Measurements from ENCODE around the gene LMBRD2.

Gene LMBRD2

GRCh38 chr5:36099748-36100147 is 51.9 kb downstream of the LMBRD2 start:
- no peak for DNase-seq

DNA sequence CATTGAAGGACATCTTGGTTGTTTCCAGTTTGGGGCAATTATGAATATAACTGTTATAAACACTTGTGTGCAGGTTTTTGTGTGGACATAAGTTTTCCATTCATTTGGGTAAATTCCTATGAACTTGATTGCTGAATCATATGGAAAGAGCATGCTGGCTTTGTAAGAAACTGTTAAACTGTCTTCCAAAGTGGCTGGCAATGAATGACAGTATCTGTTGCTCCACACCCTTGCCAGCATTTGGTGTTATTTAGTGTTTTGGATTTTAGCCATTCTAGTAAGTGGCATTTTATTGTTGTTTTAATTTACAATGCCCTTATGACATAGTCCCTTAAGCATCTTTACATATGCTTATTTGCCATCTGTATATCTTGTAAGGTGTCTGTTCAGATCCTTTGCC is 55.2 kb downstream of the LMBRD2 start:
- no peak for DNase-seq

DNA sequence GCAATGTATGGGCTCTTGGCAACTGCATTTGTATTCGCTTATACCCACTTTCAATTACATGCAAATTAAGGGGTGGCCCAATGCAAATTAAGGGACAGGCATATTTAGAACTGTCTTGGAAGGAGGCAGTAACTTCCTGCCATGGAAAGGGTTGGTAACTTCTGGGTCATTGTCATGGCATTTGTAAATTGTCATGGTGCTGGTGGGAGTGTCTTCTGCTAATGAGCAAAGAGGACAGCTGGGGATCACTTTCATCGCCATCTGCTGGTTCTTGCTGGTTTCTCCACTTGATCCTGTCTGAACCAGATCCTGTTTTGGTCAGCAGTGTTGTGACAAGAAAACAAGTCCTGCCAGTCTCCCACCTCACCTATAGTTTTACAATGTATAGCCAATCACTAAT is 61.7 kb downstream of the LMBRD2 start:
- no peak for DNase-seq

DNA sequence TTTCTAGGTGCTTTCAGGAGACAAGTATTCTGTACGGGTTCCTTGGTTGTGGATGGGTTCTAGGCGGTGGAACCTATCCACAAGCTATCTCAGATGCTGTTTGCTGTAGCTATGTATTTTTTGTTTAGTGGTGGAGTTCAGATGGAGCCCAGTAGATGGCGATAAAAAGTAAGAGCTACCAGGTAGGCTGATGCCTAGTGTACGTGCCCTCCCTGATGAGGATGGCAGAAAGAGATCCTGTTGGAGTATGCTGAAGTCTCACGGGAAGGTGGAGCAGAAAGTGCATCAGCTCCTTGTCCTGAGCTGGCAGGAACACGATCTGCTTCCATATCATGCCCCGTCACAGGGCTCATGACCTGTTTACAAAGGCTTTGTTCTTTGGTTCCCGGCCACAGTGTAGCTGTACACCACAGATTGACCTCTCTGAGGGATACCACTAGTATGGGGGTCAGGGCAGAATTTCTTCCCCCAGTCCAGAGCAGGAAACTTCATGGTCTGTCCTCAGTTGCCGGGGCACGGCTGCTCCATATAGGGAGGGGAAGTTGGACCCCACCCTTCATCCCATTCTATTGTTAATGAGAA is 72.4 kb downstream of the LMBRD2 start:
- DNase-seq = no peak

DNA sequence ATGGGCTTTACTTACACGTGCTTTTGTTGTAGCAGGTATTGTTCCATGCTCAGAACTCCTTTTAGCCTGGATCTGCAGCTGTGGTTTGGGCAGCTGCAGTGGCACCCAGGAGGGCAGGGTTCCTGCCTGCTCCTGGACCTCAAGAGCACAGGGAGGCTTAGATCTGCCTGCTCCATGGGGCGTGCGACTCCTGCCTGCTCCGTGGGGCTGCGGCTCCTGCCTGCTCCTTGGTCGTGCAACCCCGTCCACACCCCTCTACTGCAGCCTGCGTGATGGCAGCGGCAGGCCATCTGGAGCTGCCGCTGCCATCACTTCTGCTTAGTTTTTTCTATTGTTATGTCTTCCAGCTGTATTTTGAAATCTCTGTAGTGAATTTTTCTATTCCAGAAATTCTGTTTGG is 73.3 kb downstream of the LMBRD2 start:
- no peak for DNase-seq

DNA sequence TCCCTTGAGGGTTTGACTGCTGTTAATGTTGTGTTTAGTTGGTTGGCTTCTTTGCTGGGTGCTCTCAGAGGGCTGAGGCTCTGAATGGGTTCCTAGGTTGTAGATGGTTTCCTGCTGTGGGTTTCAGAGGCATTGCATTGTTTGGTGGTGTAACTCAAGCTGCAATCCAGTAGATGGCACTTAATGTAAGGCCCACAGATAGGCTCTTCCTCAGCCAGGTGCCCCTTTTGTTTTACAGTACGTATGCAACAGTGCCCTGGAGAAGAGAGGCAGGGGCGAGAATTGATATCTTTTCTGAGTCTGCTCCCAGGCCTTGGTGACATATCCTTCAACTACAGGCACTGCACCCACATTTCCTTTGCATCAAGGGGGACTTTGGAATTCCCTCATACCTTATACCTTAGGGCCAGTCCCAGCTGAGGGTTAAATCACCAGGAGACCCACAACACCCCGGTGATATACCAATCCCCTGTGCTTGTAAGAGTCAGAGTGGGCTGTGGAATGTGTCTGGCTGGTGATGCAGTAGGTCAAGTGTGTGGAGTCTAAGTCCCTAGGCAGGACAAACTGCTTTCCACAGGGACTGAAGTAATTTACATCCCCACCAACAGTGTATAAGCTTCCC is 78.0 kb downstream of the LMBRD2 start:
- no peak for DNase-seq

DNA sequence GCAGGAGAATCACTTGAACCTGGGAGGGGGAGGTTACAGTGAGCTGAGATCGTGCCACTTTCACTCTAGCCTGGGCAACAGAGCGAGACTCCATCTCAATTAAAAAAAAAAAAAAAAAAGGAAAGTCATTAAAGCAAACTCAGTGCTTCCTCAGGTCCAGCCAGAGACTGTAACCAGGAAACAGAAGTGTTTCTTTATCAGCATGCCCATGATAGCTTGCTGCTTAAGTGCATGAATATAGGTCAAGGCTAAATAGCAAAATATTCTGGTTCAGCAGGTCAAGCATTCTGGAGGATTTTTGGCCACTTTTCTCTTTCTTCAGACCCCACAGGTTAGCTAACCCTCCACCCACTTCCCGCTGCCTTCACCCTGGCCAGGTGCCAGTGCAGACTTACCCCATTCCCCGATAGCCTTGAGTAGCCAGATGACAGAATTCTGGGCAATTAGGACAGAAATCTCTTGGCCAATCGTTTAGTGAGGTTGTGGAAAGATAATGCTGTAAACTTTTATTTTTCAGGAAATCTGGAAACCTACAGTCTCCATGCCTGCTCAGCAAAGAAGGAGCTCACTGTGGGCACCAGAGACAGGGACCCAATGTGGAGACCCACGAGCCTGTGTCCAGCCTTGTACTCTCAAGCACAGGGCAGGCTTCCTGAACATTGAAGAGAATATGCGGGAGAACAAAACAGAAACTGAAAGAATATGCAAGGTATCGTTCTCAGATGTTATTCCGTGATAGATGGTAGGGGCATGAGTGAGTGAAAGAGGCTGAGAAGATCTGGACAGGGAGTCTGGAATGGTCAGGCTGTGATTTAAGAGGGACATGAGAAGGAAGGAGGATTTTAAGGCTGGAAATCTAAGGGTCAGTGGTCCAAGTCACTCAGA is 80.8 kb downstream of the LMBRD2 start:
- no peak for DNase-seq

- no peak for DNase-seq
Observed at GRCh38 chr5:36068751-36069281, 82.9 kb downstream of the LMBRD2 start.

- DNase-seq = no peak
Observed at GRCh38 chr5:36066540-36067210, 85.0 kb downstream of the LMBRD2 start, which contains the start of gene UGT3A2. UGT3A2 (minus strand) TSS chr5:36066882; CDS start chr5:36066789, 93 bp downstream.

GRCh38 chr5:36066001-36066539 is 85.6 kb downstream of the LMBRD2 start:
- no peak for DNase-seq

GRCh38 chr5:36060420-36060887 is 91.2 kb downstream of the LMBRD2 start:
- no peak for DNase-seq

DNA sequence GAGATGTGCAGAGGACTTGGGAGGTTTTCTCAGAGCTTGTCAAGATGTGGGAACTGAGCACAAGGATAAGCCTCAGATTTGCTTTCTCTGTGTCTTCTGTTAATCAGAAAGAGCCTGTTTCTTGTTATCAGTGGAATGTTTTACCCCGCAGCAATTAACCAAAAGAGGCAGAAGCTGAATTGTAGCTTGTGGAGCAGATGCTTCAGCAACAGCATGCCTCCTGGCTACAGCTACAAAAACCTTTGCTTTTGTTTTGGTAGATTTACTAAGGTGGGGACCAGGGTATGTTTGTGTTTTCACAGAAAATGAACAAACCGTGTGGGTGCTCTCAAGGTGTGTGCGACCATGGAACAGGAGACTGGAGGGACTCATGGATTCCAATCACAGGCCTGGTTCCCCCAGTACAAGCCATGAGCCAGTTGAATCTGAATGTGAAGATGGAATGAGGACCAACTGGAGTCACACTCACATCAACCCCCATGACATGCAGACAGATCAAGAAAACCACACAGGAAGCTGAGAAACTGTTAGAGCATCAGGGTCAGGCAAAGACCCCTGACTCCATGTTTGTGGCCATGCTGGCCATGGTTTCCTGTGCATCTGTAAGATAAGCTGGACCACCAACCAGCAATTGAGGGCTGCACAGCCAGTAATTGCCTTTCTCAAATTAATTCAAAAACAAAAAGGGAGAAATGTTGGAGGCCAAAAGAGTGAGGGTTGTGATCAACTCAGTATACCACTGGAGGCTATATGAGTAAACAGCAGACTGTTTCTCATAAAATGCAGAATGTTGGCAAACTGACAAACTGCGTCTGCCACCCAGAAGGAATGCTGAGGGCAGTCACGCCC is 91.9 kb downstream of the LMBRD2 start:
- DNase-seq = no peak

GRCh38 chr5:36058776-36059175 is 92.9 kb downstream of the LMBRD2 start:
- DNase-seq = no peak

DNA sequence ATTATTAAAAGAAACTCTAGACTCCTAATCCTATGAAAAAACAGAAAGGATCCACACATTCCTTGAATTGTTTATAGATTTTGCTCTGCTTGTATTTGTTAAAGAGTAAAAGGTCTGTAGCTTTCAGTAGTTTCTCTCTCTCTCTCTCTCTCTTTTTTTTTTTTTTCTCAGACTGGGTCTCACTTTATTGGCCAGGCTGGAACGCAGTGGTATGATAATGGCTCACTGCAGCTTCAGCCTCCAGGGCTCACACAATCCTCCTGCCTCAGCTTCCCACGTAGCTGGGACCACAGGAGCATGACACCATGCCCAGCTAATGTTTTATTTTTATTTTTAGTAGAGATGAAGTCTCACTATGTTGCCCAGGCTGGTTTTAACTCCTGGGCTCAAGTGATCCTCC is 94.3 kb downstream of the LMBRD2 start:
- DNase-seq = no peak

- DNase-seq = no peak
Observed at GRCh38 chr5:36056422-36056821, 95.3 kb downstream of the LMBRD2 start.

DNA sequence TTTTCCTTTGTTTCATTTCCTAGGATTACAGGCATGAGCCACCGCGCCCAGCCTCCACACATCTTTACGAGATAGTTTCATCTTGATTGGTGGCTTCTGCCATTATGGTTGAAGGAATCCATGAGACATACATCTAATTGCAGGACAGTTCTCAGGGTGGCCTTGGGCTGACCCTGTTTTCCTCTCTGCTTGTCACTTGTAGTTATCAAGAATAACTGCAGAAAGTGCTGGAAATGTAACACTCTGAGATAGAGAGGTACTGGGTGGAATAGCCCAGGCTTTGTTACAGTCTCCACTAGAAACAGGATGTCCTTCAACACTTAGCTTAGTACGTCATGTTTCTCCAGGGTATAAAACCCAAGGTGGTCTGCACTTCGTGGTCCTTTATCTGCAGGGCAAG is 95.7 kb downstream of the LMBRD2 start:
- no peak for DNase-seq

DNA sequence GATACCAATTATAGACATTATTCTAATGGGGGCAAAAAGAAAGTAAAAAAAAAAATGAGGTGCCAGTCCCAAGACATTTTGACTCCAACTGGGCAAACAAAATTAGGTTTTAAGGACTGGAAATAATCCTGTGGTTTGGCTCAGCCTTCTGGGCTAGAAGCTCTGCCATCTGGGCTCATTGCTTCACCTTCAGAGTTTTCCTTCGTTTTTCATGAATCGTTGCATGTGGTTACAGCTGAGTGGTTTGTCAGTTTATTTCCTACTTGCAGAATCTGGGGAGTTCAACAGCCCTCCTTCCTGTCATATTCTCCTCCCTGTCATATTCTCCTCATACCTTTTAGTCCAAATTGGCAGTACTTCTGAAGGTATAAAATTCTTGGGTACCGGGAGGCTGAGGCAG is 97.0 kb downstream of the LMBRD2 start:
- DNase-seq = no peak

GRCh38 chr5:36052538-36052937 is 99.1 kb downstream of the LMBRD2 start:
- no peak for DNase-seq

DNA sequence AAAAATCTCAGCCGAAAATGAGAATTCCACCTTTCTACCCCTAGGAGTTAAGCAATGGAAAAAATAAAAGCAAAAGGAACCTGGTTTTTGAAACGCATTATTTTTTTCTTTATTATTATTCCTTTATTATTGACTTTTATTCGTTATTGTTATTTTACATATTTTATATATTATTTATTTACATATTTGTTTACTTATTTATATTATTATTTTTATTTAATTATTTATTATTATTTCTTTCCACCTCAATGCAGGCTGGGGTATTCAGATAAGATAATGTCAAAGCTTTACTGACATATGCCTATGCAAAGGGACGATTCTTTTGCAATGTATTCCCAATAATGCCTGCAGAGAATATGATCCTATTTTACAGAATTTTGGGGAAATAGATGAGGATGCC is 101.7 kb downstream of the LMBRD2 start:
- DNase-seq = no peak

Data from left hindlimb (tissue), 1 donor.